T-helper 2 cell treated with Interferon-gamma antibody and Interleukin-4, amounts not matched to agents 100 ng/mL and 5 ng/mL, for 36 hours (primary cell): Measurements from ENCODE around the gene SORL1-AS1.
"Not testable (repeated sequence)": the region's sequence is repeated elsewhere in the genome, so short reads cannot be mapped to it uniquely, and the experiment has no call there.

ENCODE experiments used
- intact Hi-C: fragments of 100-400 bp; cut with micrococcal nuclease; formaldehyde crosslinking; loops from one replicate; pipeline ENCODE4 v1.15.1; 2023

The SORL1-AS1 gene

DNA sequence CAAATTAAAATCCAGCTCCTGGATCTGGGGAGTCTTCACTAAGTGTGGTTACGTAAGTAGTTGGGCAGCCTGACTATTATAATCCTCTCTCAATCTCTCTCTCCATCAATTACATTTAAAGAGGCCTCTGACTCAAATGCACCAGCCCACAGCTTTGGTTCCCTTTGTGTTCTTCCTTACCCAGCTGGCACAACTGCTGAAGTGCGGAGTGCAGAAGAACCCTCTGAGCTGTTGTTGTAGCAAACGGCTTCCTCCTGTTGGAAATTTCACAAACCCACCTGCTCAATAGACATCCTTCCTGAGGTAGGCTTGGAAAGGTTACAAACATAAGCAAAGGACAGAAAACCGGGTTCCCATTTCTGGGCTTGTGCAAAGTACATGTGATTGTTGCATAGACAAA is 17.6 kb downstream of the SORL1-AS1 start:
- intact Hi-C loops: no loop called here

DNA sequence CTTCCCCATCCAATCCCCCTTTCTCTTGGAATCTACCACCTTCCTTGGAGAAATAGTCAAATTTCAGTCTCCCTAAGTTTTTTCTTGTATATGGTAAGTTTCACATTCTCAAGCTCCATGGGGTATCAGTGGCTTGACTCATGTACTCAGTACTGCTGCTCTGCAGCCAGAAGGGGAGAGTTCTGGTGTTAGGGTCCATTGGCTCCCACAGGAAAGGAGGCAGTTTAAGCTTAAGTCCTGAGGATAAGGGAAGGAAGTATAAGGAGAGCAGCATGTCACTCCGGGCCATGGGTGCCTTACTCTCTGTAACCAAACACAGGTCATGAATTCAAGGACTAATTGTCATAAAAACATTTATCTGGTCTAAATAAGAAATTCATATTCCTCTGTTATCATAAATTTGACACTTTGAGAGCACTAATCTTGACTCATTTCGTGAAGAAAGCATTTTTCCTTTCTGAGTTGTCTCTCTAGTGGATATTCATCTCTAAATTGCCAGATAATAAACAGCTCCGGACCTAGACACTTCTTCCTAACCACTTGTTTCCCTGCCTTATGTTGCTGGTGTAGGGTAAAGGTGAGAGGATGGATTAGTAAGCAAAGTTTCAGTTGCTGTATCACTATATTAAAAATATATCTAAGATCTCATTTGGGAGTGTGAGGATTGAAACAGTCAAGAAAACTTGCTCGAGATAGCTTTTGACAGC is 20.8 kb downstream of the SORL1-AS1 start:
- intact Hi-C loops: no loop called here

DNA sequence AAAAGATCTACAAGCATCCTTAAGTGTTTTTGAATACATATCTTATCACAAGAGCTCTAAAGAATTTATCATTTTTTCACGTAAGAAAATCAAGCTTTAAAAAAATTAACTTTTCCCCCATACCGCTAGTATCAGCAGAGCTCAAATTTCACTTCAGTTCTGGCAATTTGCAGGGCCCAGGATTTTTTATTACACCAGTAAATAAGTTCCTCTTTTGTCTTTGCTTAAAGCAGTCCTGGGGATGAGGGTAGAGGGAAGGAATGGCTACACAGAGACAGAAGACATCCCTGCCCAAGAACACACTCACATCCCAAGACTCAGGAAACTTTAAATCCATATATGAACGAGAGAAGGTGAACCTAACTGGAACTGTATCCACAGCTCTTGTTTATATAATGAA is 23.2 kb downstream of the SORL1-AS1 start:
- intact Hi-C loops: no loop called here

DNA sequence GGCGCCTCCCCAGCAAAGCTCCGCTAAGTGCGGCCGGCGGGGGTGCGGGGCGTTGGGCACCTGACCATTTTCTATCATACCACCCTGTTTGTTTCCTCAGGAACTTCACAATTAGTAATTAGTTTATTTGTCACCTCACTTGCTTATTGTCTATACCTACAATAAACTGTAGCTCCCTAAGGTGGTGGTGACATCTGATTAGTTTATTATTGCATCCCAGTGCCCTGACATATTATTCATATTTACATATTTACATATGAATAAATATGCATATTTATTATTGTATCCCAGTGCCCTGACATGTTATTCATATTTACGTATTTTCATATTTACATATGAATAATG is 25.4 kb downstream of the SORL1-AS1 start:
- intact Hi-C loops: no loop called here

DNA sequence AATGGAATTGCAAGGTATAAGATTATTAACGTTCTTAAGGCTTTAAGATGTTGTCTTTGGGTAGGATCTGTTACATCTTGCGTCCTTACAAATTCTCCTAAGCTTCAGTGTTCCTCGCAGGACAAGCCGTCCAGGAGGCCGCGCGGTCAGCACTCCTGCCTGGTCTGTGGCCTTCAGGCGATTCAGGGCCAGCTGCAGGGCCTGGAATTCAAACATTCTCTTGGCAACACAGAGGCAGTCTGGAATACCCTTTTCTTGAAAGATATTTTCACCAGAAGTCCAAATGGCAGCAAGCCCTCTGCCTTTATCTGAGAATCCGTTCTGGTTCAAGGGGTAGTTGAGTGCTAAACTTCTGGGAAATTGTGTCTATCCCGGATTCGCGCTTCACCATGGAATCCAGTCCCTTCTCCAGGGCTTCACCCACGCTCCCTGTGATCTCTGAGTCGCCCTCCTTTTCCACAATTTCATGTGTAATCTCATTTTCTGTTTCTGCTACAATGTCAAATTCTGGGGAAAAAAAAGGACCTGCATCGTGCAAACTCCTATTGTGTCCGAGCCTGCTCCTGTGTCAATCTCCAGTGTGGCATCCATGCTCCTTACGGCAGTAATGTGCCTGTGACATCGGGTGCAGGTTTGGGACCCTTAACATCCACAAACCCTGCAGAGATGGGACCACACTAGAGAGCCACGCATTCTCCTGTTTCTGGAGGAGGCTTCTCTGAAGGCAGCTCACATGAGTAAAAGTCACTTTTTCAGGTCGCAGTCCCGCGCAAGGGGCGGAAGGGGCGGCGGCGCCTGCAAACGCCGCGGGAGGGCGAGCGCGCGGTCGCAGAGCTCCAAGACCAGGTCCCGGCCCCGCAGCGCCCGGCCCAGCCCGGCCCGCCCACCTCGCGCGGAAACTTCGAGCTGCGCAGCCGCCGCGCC is 26.0 kb downstream of the SORL1-AS1 start:
- intact Hi-C loops: no loop called here

DNA sequence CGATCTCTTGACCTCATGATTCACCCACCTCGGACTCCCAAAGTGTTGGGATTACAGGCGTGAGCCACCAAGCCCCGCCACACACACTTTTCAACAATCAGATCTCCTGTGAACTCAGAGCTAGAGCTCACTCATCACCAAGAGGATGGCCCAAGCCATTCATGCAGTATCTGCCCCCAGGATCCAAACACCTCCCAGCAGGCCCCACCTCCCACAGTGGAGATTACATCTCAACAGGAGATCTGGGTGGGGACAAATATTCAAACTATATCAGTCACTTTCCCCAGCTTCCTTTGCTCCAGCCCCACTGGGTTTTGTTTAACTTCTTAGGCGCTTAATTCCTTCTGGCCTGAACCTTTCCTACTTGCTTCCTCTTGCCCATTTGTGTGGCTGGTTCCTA is 26.9 kb downstream of the SORL1-AS1 start:
- intact Hi-C loops: no loop called here

DNA sequence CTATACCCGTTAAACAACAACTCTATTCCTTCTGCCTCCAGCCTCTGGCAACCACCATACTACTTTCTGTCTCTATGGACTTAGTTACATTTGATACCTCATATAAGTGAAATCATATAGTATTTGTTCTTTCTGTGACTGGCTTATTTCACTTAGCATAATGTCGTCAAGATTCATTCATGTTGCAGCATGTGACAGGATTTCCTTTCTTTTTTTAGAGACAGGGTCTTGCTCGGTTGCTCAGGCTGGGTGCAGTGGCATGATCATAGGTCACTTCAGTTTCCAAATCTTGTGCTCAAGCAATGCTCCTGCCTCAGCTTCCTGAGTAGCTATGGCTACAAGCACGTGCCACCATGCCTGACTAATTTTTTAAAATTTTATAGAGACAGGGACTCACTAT is 30.1 kb downstream of the SORL1-AS1 start:
- intact Hi-C loops: loop anchor here (5.0 kb wide), 1 partner anchor 95 kb away; no protein-coding TSS in a partner anchor

DNA sequence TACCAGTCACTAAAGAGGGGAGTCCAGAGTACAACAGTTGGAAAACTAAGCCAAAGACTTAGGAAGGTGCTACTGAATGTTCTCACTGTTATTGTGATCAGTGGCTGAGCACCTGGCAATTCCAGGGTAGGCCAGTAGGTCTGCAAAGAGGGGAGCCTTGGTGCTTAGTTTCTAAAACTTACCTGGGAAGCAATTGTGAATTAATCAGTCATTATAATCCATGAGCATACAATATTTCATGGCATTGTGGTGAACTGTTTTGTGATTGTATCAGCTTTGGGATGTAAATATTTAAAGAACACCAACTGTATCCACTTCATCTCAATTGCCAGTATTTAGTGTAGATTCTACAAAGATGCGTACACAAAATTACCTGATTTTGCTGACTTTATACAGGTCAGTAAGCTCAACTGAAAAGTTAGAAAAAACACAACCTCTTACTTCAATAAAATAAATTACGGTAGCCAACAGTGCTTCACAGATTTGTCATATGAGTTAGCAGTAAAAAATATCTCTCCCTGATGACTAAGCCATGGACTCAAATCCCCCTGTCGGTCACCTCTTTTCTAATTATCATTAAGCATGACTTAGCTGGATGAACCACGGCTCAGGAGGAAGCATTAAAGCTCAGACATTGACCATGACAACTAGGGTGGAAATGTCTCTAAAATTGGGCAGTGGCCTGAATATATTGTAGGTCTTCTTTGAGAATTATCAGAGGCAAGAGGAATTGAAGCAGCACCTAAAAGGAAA is 31.4 kb downstream of the SORL1-AS1 start:
- intact Hi-C loops: loop anchor here (2.0 to 5.0 kb wide), 2 partner anchors 29 to 94 kb away; no protein-coding TSS in a partner anchor

DNA sequence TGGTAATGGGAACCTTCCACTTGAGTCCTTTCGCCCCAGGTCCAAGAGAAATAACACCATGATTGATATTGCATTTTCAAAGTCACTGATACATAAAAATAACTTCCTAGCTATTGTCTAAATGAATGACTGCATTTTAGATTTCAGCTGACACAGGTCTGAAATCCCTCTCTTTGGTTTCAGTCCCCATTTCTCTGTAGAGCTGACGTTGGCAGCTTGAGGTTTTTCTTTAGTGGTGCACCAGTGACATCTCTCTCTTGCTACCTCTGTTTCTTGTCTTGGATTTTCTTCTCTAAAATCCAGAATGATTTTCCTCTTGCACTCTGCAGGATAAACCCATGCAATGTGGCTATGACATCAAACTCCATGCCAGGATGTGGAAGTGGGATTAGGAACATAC is 32.4 kb downstream of the SORL1-AS1 start:
- intact Hi-C loops: loop anchor here (2.0 to 5.0 kb wide), 2 partner anchors 30 to 93 kb away; no protein-coding TSS in a partner anchor

DNA sequence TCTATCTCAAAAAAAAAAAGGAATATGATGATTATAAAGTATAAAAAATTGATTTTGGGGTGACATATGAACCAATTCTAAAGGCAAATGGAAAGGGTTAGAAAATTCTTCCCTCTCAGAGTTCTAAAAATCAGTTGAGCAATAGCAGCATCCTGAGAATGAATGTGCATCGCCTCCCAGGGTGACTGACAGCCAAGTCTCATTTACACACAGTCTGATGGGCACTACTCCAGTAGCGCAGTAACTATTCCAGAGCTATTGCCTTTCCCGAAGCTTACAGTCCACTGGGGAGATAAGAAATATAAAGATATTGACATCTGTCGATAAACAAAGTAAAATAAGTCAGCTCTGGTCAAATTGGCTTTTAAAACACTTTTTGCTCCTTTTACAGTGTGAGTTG is 32.9 kb downstream of the SORL1-AS1 start:
- intact Hi-C loops: loop anchor here (2.0 to 5.0 kb wide), 4 partner anchors 31 to 128 kb away; partner anchors contain the start of gene SC5D

DNA sequence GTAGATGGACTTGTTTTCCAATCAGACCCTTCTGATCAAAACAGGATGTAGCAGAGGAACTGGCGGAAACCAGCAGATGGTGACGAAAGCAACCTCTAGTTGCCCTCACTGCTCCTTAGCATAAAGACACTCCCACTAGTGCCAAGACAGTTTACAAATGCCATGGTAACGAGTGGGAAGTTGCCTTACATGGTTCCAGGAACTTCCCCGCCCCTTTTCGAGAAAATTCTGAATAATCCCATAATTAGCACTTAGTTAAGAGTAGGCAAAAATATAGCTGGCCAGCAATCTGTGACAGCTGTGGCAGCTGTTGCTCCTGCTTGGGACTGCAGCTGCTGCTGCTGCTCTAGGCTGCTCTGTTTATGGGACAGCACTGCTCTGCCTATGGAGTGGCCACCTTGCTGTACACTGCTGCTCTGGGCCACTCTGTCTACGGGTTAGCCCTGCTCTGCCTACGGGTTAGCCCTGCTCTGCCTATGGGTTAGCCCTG is 34.1 kb downstream of the SORL1-AS1 start:
- intact Hi-C loops: loop anchor here (5.0 kb wide), 2 partner anchors 51 to 126 kb away; partner anchors contain the start of gene SC5D

DNA sequence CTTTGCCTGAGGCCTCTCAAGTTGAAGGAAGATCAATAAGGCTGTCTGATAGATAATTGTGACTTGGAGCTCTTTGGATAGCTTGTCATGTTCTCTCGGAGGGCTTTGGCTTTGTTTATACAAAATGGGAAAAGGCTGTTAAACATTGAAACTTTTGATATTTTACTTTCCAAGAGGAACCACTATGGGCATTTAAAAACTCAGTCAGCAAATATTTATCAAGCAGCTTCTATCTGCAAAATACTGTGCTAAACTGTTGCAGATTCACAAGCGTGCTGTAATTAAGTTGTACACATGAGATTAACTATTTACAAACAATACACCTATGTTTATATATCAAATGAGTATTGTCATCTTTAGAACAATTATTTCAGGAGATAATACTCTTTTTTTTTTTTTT is 35.2 kb downstream of the SORL1-AS1 start:
- intact Hi-C loops: loop anchor here (5.0 kb wide), 2 partner anchors 50 to 125 kb away; partner anchors contain the start of gene SC5D

DNA sequence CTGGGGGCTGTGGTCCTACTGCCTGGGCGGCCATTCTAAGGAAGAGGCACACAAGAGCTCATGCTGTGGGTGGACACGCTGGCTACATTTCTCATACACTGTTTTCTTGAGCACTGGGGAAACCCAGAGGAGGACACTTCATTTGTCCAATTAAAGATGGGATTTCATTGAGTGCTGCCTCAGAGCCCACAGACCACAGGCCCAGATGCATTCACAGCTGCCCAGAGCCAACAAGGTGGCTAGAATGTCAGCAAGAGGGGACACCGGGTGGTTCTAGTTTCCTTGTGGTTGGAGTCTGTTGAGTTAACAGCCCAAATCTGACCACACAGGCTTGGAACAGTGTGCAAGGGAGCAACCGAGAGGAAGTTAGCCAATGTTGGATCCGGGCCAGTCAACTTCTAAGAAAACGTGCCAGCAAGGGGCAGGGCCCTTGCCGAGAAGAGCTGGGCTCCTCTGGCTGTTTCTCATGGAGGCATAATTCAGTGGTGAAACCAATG is 35.7 kb downstream of the SORL1-AS1 start:
- intact Hi-C loops: loop anchor here (5.0 kb wide), 2 partner anchors 50 to 125 kb away; partner anchors contain the start of gene SC5D

DNA sequence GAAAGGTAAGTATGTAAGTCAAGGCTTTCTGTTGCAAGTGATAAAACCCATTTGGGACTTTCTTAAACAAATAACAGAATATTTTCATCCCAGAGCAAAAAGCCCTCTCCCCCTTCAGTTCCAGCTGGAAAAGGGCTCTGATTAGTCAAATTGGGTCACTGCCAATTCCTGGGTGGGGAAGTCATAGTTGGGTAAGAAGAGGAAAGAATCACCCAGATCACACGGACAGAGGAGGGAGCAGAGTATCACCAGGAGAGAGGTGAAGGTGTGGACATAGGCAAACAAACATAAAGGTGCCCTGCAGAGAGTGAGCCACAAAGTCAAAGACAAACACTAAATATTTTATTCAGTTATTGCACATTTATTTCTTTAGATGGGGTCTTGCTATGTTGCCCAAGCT is 36.9 kb downstream of the SORL1-AS1 start:
- intact Hi-C loops: loop anchor here (5.0 kb wide), 2 partner anchors 49 to 124 kb away; partner anchors contain the start of gene SC5D

DNA sequence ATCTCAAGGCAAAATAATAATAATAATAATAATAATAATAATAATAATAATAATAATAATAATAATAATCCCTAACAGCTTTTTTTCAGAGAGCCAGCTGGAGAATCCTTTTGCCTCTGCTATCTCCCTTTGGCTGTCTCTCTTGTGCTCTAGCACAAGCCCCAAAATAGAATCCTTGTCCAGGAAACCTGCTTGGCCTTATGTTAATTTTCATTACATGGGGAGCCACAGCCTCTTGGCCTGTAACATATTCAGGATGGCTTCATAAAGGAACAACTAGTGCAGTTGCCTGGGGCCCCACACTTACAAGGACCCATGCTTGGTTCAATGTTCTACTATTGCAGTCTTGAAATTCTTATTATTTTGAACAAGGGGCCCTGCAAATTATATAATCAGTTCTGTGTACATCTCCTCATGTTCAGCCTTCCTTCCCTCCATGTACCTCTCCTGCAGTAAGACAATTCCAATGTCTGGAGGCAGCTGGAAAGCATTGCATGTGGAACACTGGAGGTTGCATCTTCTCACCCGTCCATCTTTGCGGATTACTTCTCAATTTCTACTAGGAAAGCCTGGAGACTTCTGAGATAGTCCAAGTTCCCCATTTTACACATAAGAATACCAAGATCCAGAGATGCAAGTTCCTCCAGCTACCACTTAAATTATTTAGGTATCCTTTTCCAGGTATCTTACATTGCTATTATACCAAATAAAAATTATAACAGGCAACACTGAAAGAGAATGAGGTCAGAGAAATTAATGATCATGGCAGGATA is 38.4 kb downstream of the SORL1-AS1 start:
- intact Hi-C loops: no loop called here

DNA sequence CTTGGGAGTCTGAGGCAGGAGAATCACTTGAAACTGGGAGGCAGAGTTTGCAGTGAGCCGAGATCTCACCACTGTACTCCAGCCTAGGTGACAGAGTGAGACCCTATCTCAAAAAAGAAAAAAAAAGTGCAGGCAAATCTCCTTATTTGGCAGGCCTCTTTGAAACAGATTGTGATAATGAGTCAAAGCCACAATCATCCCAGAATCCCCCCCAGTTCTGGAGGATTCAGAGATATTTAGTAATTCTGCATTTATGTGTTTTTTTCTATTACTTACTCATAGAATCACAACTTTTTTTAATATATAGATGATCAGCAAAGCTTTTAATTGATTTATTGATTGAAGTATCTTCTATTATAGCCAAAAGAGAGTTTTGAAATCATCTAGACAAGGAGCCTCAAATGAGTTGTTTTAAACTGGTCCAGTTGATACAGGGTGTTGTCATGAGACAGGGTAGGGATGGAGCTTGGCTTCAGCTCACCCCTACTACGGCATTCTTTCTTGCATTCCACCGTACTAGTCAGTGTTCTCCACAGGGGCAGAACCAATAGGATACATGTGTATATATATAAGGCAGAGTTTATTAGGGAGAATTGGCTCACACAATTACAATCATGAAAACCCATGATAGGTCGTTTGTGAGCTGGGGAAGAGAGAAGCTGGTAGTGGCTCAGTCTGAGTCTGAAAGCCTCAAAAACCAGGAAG is 39.9 kb downstream of the SORL1-AS1 start:
- intact Hi-C loops: no loop called here

DNA sequence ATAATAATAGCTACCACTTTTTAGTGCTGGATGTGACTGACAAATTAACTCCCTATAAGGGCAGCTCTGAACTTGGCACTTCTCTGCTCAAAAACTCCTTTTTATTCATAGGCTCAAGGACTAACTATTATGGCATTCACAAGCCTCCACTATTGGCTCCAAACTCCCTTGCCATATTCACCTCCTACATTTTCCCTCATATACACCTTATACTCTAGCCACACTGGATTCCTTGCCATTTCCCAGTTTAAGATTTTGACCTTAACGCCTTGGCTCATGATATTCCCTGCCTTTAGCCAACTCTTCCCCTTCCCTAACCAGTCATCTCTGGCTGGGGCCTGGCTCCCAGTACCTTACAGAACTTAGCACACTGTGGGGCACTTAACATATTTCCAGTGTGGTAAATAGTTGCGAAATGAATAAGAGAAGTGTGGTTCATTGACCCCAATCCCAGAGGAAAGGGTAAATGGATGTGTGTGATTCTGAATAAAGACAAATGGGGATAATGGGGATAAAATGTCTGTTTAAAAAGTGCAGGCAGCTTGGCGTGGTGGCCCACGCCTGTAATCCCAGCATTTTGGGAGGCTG is 40.7 kb downstream of the SORL1-AS1 start:
- intact Hi-C loops: no loop called here

DNA sequence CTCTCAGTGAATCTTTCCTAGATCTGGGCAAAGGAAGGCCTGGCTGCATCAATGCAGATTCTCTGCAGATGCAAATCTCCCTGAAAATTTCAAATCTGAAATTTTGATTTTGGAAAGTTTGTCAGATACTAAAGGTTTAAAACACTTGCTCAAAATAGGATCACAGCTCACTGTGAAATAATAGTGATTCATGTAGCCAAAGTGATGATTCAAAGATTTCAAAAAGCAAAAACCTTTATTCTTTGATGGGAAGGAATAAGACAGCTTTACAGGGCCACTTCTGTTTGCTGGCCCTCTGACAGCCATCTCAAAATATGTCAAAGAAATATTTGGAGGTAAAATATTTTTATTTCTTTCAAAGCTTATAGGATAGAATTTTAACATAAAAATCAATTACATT is 41.4 kb downstream of the SORL1-AS1 start:
- intact Hi-C loops: not testable (repeated sequence)

DNA sequence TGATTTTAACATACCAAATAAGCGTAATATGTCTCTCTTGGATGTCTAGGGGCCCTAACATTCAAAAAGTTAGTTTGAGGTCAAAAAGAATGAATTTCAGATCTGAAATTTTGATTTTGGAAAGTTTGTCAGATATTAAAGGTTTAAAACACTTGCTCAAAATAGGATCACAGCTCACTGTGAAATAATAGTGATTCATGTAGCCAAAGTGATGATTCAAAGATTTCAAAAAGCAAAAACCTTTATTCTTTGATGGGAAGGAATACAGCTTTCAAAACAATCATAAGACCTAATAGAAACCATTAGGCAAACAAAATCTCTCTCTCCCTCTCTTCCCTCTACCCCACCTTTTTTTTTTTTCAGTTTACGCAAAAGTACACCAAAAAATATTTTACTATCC is 42.7 kb downstream of the SORL1-AS1 start:
- intact Hi-C loops: not testable (repeated sequence)
